ENCODE results near the gene DLG5.

The DLG5 gene

DNA sequence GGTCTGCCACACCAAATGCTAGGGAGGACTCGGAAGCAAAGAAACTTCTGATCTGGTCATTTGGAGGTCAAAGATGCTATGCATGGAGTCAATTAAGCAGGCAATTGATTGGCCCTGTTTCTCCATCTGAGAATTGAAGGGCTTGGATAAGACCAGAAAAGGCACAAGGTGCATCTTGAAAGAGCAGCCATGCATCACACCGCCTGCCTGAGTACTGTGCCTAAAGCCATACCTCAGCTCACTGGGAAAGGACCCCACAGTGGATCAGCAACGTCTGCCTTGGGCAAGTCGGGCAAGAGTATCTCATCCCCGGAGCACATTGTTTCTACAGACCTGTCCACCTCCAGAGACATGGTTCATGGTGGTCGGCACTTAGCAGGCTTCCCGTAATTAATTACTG is 42.4 kb downstream of the DLG5 start:
- Histone ChIP-seq H3K9ac (ENCODE audit: low read length) (no peak overlapping the region), H3K36me3 (ENCODE audit: low read length) (no peaks in the 10 kb centered on the region), H3K4me2 (ENCODE audit: low read depth, low read length, poor library complexity, severe bottlenecking) (no peak overlapping the region), H3K27me3 (ENCODE audit: low read length) (no peaks in the 10 kb centered on the region), H3K9me2 (replicated peaks; ENCODE audit: insufficient read depth, low read length) (no peaks in the 10 kb centered on the region), H3K4me3 (ENCODE audit: insufficient read depth, low read length, poor library complexity, severe bottlenecking) (no peak overlapping the region), H4K20me1 (ENCODE audit: low read depth, low read length) (no peaks in the 10 kb centered on the region), H3K27ac (ENCODE audit: low read depth, low read length) (no peak overlapping the region), H3K9me3 (ENCODE audit: insufficient read depth, low read length) (no peaks in the 10 kb centered on the region), H2AFZ (ENCODE audit: low read depth, low read length, severe bottlenecking) (no peak overlapping the region), H3K79me2 (ENCODE audit: insufficient read depth, low read length) (no peaks in the 10 kb centered on the region), H3F3A (ENCODE audit: insufficient read depth) (no peaks in the 10 kb centered on the region)
- no peak for TF ChIP-seq EZH2phosphoT487 (conservative IDR thresholded peaks at IDR 0.05; ENCODE audit: low read length)
- TF ChIP-seq, protein P1, sequence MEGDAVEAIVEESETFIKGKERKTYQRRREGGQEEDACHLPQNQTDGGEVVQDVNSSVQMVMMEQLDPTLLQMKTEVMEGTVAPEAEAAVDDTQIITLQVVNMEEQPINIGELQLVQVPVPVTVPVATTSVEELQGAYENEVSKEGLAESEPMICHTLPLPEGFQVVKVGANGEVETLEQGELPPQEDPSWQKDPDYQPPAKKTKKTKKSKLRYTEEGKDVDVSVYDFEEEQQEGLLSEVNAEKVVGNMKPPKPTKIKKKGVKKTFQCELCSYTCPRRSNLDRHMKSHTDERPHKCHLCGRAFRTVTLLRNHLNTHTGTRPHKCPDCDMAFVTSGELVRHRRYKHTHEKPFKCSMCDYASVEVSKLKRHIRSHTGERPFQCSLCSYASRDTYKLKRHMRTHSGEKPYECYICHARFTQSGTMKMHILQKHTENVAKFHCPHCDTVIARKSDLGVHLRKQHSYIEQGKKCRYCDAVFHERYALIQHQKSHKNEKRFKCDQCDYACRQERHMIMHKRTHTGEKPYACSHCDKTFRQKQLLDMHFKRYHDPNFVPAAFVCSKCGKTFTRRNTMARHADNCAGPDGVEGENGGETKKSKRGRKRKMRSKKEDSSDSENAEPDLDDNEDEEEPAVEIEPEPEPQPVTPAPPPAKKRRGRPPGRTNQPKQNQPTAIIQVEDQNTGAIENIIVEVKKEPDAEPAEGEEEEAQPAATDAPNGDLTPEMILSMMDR (IDR thresholded peaks at IDR 0.05; ENCODE audit: insufficient read depth, low read length, poor library complexity, severe bottlenecking) = no peak

DNA sequence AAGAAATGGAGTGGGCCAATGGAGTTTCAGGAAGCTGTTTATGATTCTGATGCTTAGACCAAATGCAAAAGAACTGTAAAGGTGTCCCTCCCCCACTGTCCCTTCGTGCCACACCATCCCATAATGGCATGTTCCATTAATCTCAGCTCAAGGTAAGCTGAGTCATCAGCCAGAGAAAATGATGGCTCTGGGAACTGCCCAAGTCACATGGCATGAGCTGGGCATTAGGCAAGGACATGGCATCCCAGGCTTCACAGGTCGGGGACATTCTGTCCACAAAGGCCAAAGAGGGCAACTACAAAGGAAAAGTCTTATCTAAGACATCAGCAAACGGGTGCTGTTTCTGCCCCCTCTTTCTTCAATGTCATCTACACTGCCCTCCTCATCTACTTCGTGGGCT is 44.9 kb downstream of the DLG5 start:
- Histone ChIP-seq H3F3A (ENCODE audit: insufficient read depth) (no peaks in the 10 kb centered on the region), H3K9me2 (replicated peaks; ENCODE audit: insufficient read depth, low read length) (no peaks in the 10 kb centered on the region), H3K4me2 (ENCODE audit: low read depth, low read length, poor library complexity, severe bottlenecking) (no peak overlapping the region), H3K9me3 (ENCODE audit: insufficient read depth, low read length) (no peaks in the 10 kb centered on the region), H3K36me3 (ENCODE audit: low read length) (no peaks in the 10 kb centered on the region), H3K4me3 (ENCODE audit: insufficient read depth, low read length, poor library complexity, severe bottlenecking) (no peak overlapping the region), H3K27ac (ENCODE audit: low read depth, low read length) (no peak overlapping the region), H3K9ac (ENCODE audit: low read length) (no peak overlapping the region), H2AFZ (ENCODE audit: low read depth, low read length, severe bottlenecking) (no peak overlapping the region), H4K20me1 (ENCODE audit: low read depth, low read length) (no peaks in the 10 kb centered on the region), H3K27me3 (ENCODE audit: low read length) (no peaks in the 10 kb centered on the region), H3K79me2 (ENCODE audit: insufficient read depth, low read length) (no peaks in the 10 kb centered on the region)
- no peak for TF ChIP-seq EZH2phosphoT487 (conservative IDR thresholded peaks at IDR 0.05; ENCODE audit: low read length)
- TF ChIP-seq, protein P1 (IDR thresholded peaks at IDR 0.05; ENCODE audit: insufficient read depth, low read length, poor library complexity, severe bottlenecking) = no peak

DNA sequence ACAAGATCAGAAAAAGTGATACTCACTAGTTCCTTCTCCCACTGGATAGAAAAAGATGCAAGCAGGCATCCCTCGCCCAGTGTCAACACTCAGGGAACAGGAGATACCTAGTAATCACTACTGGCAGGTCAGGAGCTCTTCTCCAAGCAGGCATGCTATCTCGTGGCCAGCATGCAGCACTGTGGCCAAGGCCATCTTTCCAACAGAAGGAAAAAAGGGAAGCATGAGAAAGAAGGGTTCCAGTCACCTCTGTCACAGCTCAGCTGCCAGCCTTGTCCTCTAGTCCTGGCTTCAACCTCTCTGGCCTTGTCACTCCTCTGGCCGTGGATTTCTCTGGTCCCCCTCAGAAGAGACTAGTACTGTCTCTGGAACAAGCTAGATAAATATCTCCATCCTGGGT is 45.3 kb downstream of the DLG5 start:
- Histone ChIP-seq H3K36me3 (ENCODE audit: low read length) (no peaks in the 10 kb centered on the region), H3F3A (ENCODE audit: insufficient read depth) (no peaks in the 10 kb centered on the region), H3K9me3 (ENCODE audit: insufficient read depth, low read length) (no peaks in the 10 kb centered on the region), H3K79me2 (ENCODE audit: insufficient read depth, low read length) (no peaks in the 10 kb centered on the region), H3K9ac (ENCODE audit: low read length) (no peak overlapping the region), H4K20me1 (ENCODE audit: low read depth, low read length) (no peaks in the 10 kb centered on the region), H2AFZ (ENCODE audit: low read depth, low read length, severe bottlenecking) (no peak overlapping the region), H3K27me3 (ENCODE audit: low read length) (no peaks in the 10 kb centered on the region), H3K9me2 (replicated peaks; ENCODE audit: insufficient read depth, low read length) (no peaks in the 10 kb centered on the region), H3K4me2 (ENCODE audit: low read depth, low read length, poor library complexity, severe bottlenecking) (no peak overlapping the region), H3K4me3 (ENCODE audit: insufficient read depth, low read length, poor library complexity, severe bottlenecking) (no peak overlapping the region), H3K27ac (ENCODE audit: low read depth, low read length) (no peak overlapping the region)
- TF ChIP-seq, protein P1 (IDR thresholded peaks at IDR 0.05; ENCODE audit: insufficient read depth, low read length, poor library complexity, severe bottlenecking) = no peak
- TF ChIP-seq EZH2phosphoT487 (conservative IDR thresholded peaks at IDR 0.05; ENCODE audit: low read length) = no peak

Measured in SU-DHL-6 (cell line).